GM18505 (cell line): Measurements from ENCODE around the gene FAM149B1.
A peak's percentile ranks its signal among the peaks of the same experiment; 100 is the strongest.
"Not testable (repeated sequence)": the region's sequence is repeated elsewhere in the genome, so short reads cannot be mapped to it uniquely, and the experiment has no call there.

ENCODE experiments used
- ATAC-seq: cut with Tn5 transposase; IDR thresholded peaks from one replicate; pipeline ENCODE4 v1.9.1; 2021; ENCODE audit not compliant: unreplicated experiment
- POLR2A ChIP-seq: IDR thresholded peaks from 4 replicates; pipeline ENCODE4 v1.6.1; 2011; ENCODE audit warnings: borderline replicate concordance; ENCODE audit not compliant: insufficient read depth, insufficient read length; ENCODE audit errors: extremely low read depth

The FAM149B1 gene

GRCh38 chr10:73252445-73253224, 84.7 kb downstream of the FAM149B1 start, which contains the start of gene MRPS16:
Gene MRPS16, minus strand, starts transcription at chr10:73252644. Its CDS starts 162 bp downstream, at chr10:73252482.
- peak; percentile 98 for TF ChIP-seq POLR2A
- peak; percentile 81 for ATAC-seq

DNA sequence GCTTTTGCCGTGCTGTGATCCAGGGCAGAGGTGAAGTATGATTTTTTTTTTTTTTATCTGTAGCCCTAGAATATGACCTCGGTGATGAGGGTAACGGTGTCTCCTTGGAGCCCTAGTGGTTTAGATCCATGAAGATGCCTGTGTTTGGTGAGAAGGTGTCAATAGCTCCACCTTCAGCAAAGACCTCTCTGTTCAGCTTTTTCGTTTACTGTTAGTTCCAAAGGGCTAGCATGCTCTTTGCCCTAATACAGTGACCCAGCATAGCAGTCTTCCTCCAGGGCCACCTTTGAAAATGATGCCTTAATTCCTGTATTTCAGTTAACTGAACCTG, 85.3 kb downstream of the FAM149B1 start:
- no peak for TF ChIP-seq POLR2A
- no peak for ATAC-seq

DNA sequence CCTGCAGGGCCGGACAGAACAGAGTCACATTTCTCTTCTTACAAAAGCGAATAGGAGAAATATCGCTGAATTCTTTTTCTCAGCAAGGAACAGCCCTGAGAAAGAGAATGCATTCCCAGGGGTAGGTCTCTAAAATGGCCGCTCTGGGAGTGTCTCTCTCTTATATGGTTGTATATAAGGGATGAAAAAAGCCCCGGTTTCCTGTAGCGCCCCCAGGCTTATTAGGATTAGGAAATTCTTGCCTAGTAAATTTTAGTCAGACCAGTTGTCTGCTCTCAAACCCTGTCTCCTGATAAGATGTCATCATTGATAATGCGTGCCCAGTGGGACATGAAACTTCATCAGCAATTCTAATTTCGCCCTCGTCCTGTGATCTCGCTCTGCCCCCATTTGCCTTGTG, 90.7 kb downstream of the FAM149B1 start:
- not testable (repeated sequence) for ATAC-seq

DNA sequence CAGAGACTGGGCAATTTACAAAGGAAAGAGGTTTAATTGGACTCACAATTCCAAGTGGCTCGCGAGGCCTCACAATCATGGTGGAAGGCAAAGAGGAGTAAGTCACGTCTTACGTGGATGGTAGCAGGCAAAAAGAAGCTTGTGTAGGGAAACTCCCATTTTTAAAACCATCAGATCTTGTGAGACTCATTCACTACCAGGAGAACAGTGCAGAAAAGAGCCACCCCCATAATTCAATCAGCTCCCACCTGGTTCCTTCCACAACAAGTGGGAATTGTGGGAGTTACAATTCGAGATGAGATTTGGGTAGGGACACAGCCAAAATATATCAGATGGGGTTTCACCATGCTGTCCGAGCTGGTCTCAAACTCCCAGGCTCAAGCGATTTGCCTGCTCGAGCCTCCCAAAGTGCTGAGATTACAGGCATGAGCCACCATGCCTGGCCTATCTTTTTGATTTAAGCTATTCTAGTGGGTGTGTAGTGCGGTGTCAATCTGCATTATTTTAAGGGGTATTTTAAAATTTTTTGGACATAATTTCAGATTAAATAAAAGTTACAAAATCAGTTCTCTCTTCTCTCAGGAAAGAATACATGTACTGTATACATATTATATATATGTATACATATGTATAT, 93.6 kb downstream of the FAM149B1 start:
- no peak for ATAC-seq

DNA sequence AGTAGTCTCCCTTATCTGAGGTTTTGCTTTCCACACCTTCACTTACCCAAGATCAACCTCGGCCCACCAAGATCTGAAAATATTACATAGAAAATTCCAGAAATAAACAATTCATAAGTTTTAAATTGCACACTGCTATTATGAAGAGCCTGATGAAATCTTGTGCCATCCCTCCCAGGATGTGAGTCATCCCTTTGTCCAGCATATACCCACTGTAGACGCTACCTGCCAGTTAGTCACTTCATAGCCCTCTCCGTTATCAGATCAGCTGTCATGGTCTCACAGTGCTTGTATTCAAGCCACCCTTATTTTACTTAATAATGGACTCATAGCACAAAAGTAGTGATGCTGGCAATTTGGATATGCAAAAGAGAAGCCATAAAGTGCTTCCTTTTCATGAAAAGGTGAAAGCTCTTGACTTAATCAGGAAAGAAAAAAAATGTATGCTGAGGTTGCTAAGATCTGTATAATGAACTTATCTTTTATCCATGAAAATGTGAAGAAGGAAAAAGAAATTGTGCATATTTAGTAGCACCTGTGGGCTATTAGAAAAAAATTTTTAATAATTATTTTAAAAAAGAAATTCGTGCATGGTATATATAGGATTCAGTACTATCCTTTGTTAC, 94.3 kb downstream of the FAM149B1 start:
- no peak for ATAC-seq
- TF ChIP-seq POLR2A = no peak

More for the DNA sequence above, 93.6 kb downstream of the FAM149B1 start:
- no peak for TF ChIP-seq POLR2A

DNA sequence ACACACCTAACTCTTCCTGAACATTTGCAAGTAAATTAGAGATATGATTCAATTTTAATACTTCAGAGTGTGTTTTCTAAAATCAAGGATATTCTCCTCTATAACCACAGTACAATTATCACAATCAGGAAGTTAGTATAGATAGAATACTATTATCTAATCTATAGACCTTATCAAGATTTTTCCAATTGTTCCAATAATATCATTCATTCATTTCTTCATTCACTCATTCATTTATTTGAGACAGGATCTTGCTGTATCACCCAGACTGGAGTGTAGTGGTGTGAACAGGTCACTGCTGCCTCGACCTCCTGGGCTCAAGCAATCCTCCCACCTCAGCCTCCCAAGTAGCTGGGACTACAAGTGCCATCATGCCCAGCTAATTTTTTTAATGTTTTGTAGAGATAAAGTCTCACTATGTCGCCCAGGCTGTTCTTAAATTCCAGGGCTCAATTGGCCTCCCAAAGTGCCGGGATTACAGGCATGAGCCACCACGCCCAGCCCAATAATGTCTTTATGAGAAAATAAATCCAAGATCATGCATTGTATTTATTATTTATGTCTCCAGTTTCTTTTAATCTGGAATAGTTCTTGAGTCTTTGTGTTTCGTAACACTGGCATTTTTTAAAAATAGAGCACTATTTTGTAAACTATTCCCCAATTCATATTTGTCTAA, 95.1 kb downstream of the FAM149B1 start:
- no peak for ATAC-seq
- no peak for TF ChIP-seq POLR2A

DNA sequence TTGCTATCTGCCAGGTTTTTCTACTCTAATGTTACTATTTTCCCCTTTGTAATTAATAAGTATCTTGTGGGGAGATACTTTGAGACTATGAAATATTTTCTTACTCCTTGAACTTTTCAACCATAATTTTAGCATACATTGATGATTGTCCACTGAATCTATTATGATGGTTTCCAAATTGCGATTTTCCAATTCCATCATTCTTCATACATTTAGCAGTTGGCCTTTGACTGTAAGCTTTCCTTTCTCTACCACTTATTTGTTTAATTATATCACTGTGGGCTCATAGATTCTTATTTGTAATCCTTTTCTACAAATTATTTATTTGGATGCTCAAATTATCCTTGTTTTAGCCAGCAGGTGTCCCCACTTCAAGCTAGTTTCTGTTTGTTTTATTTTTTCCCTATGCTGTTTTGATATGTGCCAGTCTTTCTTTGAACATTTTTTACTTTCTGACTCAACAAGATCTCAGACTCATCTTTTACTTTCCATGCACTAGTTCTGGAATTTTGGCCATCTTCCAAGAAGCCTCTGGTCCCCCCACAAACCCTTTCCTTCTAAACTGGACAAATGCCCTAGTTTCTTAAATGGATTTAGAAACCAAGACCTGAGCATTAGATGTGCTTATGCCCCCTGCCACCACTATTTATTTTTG, 95.9 kb downstream of the FAM149B1 start:
- no peak for ATAC-seq
- TF ChIP-seq POLR2A = no peak

DNA sequence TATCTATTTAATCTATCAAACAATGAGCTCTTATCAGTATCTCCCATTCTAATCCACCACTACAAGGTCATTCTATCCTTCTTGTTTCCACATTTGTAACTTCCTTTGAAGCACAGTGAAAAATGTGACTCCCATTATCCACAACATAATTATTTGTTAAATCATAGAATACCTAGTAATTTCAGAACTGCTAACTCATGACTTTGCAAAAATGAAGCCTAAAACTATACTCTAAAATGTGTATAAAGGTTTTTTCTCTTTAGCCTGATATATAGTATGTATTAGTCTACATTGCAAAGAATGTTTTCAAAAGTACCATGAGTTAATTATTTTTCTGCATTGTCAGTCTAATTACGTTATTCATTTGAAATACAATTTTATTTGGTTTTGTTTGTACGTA, 96.5 kb downstream of the FAM149B1 start:
- TF ChIP-seq POLR2A = no peak
- no peak for ATAC-seq

- no peak for TF ChIP-seq POLR2A
- no peak for ATAC-seq
Measured at GRCh38 chr10:73281097-73281496, 113.2 kb downstream of the FAM149B1 start.

- ATAC-seq = no peak
- no peak for TF ChIP-seq POLR2A
Measured at GRCh38 chr10:73287441-73287840, 119.5 kb downstream of the FAM149B1 start.

DNA sequence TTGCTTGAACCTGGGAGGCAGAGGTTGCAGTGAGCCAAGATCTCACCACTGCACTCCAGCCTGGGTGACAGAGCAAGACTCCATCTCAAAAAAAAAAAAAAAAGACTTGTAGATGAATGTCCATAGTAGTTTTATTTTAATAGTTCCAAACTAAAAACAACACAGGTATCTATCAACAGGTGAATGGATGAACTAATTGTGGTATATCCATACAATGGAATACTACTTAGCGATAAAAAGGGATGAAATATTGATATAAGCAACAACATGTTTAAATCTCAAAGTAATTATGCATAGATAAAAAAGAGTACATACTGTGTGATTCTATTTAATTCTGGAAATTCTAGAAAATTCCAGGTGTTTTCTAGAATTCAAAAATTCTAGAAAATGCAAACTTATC, 122.0 kb downstream of the FAM149B1 start:
- no peak for ATAC-seq
- TF ChIP-seq POLR2A = no peak

- TF ChIP-seq POLR2A = no peak
- no peak for ATAC-seq
Measured at GRCh38 chr10:73293461-73293860, 125.5 kb downstream of the FAM149B1 start.
